ENCODE results near the gene FYTTD1. TPM values are rescaled to one million over a fixed set of nuclear protein-coding genes. Genes with fewer than 3 reads are reported as not detected.

Gene FYTTD1
- total RNA-seq, 1 experiment from 2014 or later = 23.7 TPM

DNA sequence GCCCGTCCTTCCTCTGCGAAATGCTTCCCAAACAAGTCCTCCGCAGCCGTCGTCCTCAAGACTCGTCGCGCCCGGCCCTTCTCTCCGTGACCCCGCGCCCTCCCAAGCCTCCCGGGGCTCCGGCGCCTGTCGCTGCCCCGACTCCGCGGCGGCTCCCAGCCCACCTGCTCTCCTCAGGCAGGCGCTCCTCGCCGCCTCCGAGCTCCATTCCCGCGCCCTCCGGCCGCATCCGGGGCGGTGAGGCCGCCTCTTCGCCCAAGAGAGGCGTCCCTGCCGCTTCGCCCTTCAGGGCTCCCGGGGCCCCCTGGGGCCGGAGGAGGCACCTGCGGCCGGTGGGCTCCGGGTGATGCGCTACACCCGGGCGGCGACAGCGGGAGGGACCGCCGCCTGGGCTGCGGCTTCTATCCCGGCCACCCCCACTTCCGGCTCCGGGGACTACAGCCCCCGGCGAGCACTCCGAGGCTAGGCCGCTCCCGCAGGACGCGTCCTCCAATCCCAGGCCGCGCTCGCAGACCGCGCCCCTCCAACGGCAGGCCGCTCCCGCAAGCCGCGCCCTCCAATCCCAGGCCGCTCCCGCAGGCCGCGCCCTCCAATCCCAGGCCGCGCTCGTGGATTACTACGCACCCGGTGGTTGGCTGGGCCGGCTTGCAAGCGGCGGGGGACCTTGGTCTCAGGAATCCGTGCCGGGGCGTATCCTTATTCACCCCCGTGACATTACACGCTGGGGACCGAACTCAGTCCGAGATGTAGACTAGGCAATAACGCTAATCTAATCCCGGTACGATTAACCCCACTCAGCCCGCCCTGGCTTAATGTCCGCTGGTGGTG, 13.0 kb upstream of the FYTTD1 start, which contains the start of gene RUBCN (continued):
- TF ChIP-seq, protein P1, sequence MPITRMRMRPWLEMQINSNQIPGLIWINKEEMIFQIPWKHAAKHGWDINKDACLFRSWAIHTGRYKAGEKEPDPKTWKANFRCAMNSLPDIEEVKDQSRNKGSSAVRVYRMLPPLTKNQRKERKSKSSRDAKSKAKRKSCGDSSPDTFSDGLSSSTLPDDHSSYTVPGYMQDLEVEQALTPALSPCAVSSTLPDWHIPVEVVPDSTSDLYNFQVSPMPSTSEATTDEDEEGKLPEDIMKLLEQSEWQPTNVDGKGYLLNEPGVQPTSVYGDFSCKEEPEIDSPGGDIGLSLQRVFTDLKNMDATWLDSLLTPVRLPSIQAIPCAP (CRISPR knock-in tag; IDR thresholded peaks at IDR 0.05) = peak; percentile 62; the same call in 1 of the 2 replicates
- TF ChIP-seq, protein P2, sequence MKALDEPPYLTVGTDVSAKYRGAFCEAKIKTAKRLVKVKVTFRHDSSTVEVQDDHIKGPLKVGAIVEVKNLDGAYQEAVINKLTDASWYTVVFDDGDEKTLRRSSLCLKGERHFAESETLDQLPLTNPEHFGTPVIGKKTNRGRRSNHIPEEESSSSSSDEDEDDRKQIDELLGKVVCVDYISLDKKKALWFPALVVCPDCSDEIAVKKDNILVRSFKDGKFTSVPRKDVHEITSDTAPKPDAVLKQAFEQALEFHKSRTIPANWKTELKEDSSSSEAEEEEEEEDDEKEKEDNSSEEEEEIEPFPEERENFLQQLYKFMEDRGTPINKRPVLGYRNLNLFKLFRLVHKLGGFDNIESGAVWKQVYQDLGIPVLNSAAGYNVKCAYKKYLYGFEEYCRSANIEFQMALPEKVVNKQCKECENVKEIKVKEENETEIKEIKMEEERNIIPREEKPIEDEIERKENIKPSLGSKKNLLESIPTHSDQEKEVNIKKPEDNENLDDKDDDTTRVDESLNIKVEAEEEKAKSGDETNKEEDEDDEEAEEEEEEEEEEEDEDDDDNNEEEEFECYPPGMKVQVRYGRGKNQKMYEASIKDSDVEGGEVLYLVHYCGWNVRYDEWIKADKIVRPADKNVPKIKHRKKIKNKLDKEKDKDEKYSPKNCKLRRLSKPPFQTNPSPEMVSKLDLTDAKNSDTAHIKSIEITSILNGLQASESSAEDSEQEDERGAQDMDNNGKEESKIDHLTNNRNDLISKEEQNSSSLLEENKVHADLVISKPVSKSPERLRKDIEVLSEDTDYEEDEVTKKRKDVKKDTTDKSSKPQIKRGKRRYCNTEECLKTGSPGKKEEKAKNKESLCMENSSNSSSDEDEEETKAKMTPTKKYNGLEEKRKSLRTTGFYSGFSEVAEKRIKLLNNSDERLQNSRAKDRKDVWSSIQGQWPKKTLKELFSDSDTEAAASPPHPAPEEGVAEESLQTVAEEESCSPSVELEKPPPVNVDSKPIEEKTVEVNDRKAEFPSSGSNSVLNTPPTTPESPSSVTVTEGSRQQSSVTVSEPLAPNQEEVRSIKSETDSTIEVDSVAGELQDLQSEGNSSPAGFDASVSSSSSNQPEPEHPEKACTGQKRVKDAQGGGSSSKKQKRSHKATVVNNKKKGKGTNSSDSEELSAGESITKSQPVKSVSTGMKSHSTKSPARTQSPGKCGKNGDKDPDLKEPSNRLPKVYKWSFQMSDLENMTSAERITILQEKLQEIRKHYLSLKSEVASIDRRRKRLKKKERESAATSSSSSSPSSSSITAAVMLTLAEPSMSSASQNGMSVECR (CRISPR knock-in tag; IDR thresholded peaks at IDR 0.05; ENCODE audit: borderline replicate concordance) = no peak
- TF ChIP-seq, protein P3, sequence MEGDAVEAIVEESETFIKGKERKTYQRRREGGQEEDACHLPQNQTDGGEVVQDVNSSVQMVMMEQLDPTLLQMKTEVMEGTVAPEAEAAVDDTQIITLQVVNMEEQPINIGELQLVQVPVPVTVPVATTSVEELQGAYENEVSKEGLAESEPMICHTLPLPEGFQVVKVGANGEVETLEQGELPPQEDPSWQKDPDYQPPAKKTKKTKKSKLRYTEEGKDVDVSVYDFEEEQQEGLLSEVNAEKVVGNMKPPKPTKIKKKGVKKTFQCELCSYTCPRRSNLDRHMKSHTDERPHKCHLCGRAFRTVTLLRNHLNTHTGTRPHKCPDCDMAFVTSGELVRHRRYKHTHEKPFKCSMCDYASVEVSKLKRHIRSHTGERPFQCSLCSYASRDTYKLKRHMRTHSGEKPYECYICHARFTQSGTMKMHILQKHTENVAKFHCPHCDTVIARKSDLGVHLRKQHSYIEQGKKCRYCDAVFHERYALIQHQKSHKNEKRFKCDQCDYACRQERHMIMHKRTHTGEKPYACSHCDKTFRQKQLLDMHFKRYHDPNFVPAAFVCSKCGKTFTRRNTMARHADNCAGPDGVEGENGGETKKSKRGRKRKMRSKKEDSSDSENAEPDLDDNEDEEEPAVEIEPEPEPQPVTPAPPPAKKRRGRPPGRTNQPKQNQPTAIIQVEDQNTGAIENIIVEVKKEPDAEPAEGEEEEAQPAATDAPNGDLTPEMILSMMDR (IDR thresholded peaks at IDR 0.05) = no peak
- TF ChIP-seq CREB1 (CRISPR knock-in tag; IDR thresholded peaks at IDR 0.05) (0 out of 2 replicates have a peak, but pooled peaks have one; percentile 58), GABPB1 (CRISPR knock-in tag; IDR thresholded peaks at IDR 0.05) (peak; percentile 43; the same call in 1 of the 2 replicates), SP1 (CRISPR knock-in tag; conservative IDR thresholded peaks at IDR 0.05) (0 out of 2 replicates have a peak, but pooled peaks have one; percentile 18), PRRX2 (CRISPR knock-in tag; IDR thresholded peaks at IDR 0.05) (no peak), SOX15 (CRISPR knock-in tag; IDR thresholded peaks at IDR 0.05) (no peak), HMGA2 (CRISPR knock-in tag; IDR thresholded peaks at IDR 0.05) (no peak), IRF2 (CRISPR knock-in tag; IDR thresholded peaks at IDR 0.05; ENCODE audit: borderline replicate concordance, low read depth) (no peak), NR1H2 (CRISPR knock-in tag; IDR thresholded peaks at IDR 0.05) (no peak)
- TF ChIP-seq, protein P4, sequence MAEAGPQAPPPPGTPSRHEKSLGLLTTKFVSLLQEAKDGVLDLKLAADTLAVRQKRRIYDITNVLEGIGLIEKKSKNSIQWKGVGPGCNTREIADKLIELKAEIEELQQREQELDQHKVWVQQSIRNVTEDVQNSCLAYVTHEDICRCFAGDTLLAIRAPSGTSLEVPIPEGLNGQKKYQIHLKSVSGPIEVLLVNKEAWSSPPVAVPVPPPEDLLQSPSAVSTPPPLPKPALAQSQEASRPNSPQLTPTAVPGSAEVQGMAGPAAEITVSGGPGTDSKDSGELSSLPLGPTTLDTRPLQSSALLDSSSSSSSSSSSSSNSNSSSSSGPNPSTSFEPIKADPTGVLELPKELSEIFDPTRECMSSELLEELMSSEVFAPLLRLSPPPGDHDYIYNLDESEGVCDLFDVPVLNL (CRISPR knock-in tag; IDR thresholded peaks at IDR 0.05; ENCODE audit: borderline replicate concordance, low read depth) = peak; percentile 50; the same call in 1 of the 2 replicates
- TF ChIP-seq, protein P5, sequence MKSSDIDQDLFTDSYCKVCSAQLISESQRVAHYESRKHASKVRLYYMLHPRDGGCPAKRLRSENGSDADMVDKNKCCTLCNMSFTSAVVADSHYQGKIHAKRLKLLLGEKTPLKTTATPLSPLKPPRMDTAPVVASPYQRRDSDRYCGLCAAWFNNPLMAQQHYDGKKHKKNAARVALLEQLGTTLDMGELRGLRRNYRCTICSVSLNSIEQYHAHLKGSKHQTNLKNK (CRISPR knock-in tag; IDR thresholded peaks at IDR 0.05) = no peak
- TF ChIP-seq, protein P6, sequence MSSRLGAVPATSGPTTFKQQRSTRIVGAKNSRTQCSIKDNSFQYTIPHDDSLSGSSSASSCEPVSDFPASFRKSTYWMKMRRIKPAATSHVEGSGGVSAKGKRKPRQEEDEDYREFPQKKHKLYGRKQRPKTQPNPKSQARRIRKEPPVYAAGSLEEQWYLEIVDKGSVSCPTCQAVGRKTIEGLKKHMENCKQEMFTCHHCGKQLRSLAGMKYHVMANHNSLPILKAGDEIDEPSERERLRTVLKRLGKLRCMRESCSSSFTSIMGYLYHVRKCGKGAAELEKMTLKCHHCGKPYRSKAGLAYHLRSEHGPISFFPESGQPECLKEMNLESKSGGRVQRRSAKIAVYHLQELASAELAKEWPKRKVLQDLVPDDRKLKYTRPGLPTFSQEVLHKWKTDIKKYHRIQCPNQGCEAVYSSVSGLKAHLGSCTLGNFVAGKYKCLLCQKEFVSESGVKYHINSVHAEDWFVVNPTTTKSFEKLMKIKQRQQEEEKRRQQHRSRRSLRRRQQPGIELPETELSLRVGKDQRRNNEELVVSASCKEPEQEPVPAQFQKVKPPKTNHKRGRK (CRISPR knock-in tag; IDR thresholded peaks at IDR 0.05; ENCODE audit: borderline replicate concordance) = no peak
- TF ChIP-seq, protein P7, sequence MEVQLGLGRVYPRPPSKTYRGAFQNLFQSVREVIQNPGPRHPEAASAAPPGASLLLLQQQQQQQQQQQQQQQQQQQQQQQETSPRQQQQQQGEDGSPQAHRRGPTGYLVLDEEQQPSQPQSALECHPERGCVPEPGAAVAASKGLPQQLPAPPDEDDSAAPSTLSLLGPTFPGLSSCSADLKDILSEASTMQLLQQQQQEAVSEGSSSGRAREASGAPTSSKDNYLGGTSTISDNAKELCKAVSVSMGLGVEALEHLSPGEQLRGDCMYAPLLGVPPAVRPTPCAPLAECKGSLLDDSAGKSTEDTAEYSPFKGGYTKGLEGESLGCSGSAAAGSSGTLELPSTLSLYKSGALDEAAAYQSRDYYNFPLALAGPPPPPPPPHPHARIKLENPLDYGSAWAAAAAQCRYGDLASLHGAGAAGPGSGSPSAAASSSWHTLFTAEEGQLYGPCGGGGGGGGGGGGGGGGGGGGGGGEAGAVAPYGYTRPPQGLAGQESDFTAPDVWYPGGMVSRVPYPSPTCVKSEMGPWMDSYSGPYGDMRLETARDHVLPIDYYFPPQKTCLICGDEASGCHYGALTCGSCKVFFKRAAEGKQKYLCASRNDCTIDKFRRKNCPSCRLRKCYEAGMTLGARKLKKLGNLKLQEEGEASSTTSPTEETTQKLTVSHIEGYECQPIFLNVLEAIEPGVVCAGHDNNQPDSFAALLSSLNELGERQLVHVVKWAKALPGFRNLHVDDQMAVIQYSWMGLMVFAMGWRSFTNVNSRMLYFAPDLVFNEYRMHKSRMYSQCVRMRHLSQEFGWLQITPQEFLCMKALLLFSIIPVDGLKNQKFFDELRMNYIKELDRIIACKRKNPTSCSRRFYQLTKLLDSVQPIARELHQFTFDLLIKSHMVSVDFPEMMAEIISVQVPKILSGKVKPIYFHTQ (CRISPR knock-in tag; IDR thresholded peaks at IDR 0.05) = no peak
- TF ChIP-seq, protein P8, sequence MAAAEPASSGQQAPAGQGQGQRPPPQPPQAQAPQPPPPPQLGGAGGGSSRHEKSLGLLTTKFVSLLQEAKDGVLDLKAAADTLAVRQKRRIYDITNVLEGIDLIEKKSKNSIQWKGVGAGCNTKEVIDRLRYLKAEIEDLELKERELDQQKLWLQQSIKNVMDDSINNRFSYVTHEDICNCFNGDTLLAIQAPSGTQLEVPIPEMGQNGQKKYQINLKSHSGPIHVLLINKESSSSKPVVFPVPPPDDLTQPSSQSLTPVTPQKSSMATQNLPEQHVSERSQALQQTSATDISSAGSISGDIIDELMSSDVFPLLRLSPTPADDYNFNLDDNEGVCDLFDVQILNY (CRISPR knock-in tag; IDR thresholded peaks at IDR 0.05) = no peak
- TF ChIP-seq, protein P9, sequence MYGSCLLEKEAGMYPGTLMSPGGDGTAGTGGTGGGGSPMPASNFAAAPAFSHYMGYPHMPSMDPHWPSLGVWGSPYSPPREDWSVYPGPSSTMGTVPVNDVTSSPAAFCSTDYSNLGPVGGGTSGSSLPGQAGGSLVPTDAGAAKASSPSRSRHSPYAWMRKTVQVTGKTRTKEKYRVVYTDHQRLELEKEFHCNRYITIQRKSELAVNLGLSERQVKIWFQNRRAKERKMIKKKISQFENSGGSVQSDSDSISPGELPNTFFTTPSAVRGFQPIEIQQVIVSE (CRISPR knock-in tag; IDR thresholded peaks at IDR 0.05; ENCODE audit: borderline replicate concordance) = no peak
- TF ChIP-seq, protein P10, sequence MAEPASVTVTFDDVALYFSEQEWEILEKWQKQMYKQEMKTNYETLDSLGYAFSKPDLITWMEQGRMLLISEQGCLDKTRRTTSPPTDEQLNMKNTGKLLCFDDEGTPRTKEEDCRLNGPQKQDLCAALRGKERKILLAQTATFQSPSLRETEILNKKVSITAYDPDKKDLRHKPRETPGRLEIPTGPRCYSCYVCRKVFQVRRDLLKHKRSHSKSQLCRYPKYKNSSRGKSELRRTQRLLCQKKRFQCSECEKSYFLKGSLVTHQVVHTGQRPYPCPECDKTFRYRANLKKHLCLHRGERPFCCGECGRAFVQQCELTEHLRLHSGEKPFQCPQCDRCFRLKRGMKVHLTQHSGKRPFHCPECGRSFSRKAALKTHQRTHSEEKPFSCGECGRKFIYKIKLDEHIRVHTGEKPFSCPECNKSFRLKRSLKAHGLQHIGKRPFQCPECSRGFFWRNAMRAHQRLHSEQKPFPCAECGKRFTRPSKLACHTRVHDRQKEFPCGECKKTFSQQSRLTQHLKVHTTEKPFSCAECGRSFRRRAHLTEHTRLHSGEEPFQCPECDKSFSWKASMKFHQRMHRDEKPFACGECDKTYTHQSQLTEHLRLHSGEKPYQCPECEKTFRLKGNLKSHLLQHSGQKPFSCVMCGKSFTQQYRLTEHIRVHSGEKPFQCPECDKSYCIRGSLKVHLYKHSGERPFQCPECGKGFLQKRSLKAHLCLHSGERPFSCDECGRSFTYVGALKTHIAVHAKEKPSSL (CRISPR knock-in tag; conservative IDR thresholded peaks at IDR 0.05) = no peak
